HUDEP-2 (cell line): ENCODE measurements around the gene TTR.

Experiments
- DNase-seq, 76 experiments: peaks; one replicate each; lab custom pipeline; 2025; ENCODE audit not compliant: unreplicated experiment in 76 of 76; lab: John Stamatoyannopoulos, UW

TTR gene

GRCh38 chr18:31612124-31612523, 20.4 kb downstream of the TTR start:
- DNase-seq: no peak

- no peak for DNase-seq
These were observed 22.4 kb downstream of the TTR start for GRCh38 chr18:31614044-31614443.

GRCh38 chr18:31616586-31616985, 24.9 kb downstream of the TTR start:
- DNase-seq: no peak

GRCh38 chr18:31617031-31617717, 25.5 kb downstream of the TTR start:
- DNase-seq: no peak

GRCh38 chr18:31618801-31619200, 27.1 kb downstream of the TTR start:
- no peak for DNase-seq

- no peak for DNase-seq
These were observed 27.6 kb downstream of the TTR start for GRCh38 chr18:31619291-31619690.

DNA sequence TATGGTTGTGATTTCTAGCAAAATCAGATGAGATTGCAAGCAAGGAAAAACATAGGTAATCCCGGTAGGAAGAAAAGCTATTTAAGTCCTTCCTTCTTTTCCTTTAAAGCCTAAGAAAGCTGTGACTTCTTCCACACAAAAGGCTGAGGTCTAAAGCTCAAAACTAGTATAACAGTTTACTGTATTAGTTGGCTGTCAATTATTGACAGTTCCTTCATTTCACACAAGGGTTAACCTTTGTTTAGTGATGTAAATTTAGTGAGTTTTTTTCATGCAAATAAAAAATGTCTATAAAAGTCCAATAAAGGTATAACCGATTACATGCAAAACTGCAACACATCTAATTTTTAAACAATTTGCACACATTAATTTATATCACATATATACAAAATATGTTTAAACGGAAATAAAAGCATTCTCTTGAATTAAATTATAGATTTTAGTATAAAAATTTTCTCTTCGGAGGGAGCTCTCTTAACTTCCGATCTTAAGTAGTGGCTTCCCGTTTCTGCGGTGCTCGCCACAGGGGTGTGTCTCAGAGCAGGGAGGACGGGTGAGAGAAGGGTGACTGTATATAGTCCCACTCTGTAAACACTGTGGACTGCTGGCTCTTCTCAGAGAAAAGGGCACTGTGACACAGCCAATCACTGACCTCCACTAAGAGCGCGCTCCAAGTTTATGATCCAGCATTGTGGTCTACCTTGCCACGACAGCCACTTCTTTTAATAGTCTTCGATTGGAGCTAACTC, 33.4 kb downstream of the TTR start:
- DNase-seq: no peak

DNA sequence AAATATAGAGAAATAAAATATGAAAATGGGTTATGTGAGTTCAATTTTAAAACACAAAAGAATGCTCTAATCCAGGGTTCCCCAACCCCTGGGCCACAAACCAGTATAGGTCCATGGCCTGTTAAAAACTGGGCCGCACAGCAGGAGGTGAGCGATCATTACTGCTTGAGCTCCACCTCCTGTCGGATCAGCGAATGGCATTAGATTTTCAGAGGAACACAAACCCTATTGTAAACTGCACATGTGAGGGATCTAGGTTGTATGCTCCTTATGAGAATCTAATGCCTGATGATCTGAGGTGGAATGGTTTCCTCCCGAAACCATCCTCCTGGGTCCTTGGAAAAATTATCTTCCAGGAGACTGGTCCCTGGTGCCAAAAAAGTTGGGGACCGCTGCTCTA, 34.7 kb downstream of the TTR start:
- peak in 2 of 76 experiments; percentile 12 to 20 for DNase-seq

DNA sequence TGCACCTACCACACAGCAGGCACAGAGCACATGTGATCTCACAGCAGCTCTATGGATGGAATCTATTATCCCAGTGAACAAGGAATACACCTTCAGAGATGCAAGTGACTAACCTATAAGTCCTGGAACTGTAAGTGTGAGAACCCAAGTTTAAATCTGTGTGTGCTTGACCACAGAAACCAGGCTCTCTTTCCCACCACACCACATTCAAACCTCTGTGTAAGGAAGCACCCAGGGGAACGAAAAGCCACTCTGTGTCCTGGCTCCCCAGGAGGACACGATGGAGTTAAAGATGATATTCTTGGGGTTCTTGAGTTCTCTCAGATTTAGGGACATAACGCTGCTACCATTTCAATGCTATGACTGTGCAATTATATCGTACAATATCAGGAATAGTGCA, 38.9 kb downstream of the TTR start:
- DNase-seq: no peak

DNA sequence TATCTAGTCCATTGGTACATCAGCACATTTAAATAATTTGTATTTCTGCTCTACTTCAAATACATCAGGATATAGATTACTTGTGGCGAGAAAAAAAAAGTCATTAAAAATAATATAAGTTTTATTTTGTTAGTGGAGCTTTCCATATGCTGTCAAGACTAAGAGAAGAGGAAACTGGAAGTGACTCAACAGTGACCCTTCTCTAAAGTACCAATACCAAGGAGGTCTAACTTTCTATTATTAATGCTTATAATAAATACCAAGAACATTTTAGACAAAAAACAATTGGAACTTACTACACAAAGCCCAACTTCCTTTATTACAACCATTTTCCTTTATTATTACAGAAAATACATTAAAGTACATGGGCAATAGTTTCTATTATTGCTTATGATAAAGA, 39.8 kb downstream of the TTR start:
- DNase-seq: no peak

DNA sequence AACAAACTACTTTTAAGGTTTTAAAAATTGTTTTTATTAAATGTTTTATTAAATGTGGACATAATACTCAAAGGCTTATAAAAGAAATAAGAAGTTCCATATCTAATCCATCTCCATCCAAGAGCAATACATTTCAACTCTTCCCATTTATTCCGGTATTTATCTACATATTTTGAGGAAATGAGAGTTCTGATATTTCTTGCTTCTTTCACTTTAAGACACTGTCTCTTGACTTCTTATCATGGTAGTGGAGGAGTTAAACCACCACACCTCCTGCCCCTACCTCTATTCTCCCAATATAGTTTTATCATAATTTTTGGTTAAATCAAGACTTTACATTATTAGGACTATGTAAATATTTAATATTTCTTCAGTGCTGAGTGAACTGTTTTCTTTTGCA, 40.7 kb downstream of the TTR start:
- no peak for DNase-seq

DNA sequence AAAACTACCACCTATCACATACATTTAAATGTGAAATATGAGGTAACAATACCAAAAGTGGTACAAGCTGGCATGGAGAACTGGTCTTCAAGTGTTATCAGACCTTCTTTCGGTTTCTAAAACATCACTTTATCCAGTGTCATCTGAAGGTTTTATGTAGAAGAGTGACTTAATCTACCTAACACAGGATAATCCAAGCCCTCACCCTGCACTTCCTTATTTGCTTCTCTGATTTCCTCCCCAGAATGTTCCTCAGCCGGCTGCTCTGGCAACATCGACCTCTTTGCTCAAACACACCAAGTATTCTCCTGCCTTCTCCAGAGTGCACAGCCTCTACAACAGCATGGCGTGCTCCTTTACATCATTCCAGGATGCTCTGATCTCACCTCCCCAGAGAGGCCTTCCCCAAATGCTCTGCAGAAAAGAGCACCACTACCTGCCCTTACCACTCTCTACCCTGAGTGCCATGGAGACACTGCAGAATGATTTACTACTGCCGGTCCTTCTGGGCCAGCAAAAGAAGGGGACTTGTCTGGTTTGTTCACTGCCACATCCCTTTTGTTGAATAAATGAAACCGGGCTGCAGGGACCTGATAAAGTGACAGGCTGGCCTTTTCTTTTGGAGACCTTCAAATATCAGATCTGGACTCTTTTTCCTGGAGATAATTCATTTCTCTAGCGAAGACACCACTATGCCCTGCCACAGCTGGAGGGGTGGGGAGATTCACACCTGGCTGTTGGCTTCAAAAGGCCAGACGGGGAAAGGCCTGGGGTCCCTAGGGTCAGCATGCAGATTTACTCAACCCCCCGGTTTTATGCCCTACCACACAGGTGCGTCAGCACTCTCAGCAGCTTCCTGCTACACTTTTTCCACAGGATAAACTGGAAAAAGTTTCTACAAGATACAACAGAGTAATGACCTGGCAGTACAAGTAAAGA, 42.0 kb downstream of the TTR start:
- DNase-seq: no peak

DNA sequence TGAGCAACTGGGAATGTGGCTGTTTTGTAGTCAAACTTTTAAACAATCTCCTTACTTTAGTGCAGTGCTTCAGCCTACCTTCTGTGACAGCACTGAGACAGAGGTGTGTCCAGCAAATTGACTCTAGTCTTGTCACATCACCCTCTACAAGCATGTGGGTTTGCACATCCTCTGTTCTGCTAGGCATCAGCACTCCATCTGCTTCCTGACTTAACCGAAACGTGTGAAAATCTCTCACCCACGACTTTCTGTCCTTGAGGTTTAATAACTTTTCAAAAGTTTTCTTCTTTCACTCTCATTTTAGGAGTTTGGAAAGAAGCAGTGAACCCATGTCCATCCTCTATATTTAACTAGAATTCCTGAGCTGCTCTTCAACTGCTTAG, 42.6 kb downstream of the TTR start:
- no peak for DNase-seq

DNA sequence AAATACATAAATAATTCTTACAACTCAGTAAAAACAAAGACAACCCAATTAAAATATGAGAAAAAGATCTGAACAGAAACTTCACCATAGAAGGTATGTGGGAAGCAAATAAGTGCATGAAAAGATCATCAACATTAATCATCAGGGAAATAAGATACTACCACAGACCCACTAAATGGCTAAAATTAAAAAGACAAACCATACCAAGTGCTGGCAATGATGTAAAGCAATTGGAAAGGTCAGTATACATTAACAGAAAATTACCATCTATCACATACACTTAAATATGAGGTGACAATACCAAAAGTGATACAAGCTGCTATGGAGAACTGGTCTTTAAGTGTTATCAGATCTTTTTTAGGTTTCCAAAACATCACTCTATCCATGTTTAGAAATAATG, 44.7 kb downstream of the TTR start:
- DNase-seq: no peak

GRCh38 chr18:31637445-31637844, 45.8 kb downstream of the TTR start:
- no peak for DNase-seq

- DNase-seq: no peak
These were observed 51.3 kb downstream of the TTR start for GRCh38 chr18:31643003-31643402.

- DNase-seq: no peak
These were observed 53.7 kb downstream of the TTR start for GRCh38 chr18:31645411-31645810.

GRCh38 chr18:31646332-31647126, 54.9 kb downstream of the TTR start:
- DNase-seq: no peak

DNA sequence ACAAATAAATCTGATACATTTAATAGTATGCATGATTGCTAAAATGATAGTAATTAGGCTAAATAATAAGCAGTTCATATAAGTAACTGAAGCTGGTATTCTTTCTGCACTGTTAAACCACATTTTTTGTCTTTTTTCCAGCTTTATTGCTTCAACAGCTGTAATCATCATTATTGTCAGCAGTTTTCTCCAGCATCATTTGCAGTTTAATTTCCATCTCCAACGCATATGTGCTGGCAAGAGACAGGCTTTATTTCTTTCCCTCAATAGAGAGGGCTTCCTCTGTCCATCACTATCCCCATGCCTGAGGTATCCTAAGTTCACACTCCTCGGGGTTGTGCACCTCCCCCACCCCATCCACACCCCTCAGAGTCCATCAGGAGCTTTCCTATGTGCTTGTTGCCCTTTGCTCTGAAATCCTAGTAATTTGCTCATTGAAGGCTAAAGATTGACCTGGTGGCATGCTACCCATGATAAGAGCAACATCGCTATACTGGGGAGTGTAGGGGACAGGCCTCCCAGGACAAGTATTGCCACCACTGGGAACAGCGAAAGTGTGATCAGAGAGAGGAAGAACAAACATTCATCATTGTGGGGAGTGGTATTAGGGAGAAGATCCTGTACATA, 55.6 kb downstream of the TTR start:
- no peak for DNase-seq
